Endothelial cell of umbilical vein (primary cell): ENCODE data around the gene SLC50A1.

ENCODE experiments used
- EZH2 ChIP-seq: IDR thresholded peaks from 2 replicates; pipeline ENCODE4 v1.6.1; 2012; ENCODE audit warnings: borderline replicate concordance, low read depth, mild to moderate bottlenecking, moderate library complexity, low read length, inconsistent platforms; ENCODE audit not compliant: severe bottlenecking
- GATA2 ChIP-seq: IDR thresholded peaks from 2 replicates; pipeline ENCODE4 v1.7.0; 2011; ENCODE audit warnings: low read depth, mild to moderate bottlenecking, moderate library complexity, mixed read lengths, low read length; ENCODE audit not compliant: insufficient read length, insufficient read depth
- POLR2A ChIP-seq: IDR thresholded peaks from 2 replicates; pipeline ENCODE4 v1.6.1; 2012; ENCODE audit warnings: low read depth, mild to moderate bottlenecking, control low read depth, low read length
- POLR2AphosphoS5 ChIP-seq: IDR thresholded peaks from 2 replicates; pipeline ENCODE4 v1.6.1; 2012; ENCODE audit warnings: low read depth, mild to moderate bottlenecking, control low read depth, low read length, moderate library complexity; ENCODE audit not compliant: insufficient read depth
- TF ChIP-seq, protein P1 (sequence below), 2 donors: IDR thresholded peaks; 1 replicate in 1 of 2; 2 replicates in 1 of 2; pipeline ENCODE4 v1.5.1; 2011; ENCODE audit warnings: low read length in 2 of 2, mild to moderate bottlenecking in 2 of 2, moderate library complexity in 2 of 2, control low read depth in 1 of 2, inconsistent platforms in 1 of 2, low read depth in 1 of 2; ENCODE audit not compliant: insufficient read depth in 1 of 2; ENCODE audit errors: extremely low read depth in 1 of 2
- TF ChIP-seq, protein P2 (sequence below): IDR thresholded peaks from 2 replicates; pipeline ENCODE4 v1.6.1; 2011; ENCODE audit not compliant: insufficient read depth, insufficient read length

DNA sequence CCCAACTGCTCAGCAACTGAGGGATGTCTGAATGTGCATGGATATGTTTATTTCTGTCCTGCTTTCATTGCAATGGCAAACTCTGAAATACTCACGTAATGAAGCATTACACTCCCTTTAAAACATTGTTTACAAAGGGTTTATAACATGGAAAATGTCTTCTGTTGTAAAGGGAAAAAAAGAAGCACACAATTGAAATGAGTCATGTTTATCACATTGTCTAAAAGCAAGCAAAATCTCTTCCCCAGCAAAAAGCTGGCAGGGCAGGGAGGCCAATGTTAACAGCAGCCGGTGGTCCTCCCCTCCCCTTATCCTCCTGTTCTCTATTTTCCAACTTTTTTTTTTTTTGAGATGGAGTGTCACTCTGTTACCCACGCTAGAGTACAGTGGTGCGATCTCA lies 11.9 kb upstream of the SLC50A1 start:
- TF ChIP-seq, protein P1, sequence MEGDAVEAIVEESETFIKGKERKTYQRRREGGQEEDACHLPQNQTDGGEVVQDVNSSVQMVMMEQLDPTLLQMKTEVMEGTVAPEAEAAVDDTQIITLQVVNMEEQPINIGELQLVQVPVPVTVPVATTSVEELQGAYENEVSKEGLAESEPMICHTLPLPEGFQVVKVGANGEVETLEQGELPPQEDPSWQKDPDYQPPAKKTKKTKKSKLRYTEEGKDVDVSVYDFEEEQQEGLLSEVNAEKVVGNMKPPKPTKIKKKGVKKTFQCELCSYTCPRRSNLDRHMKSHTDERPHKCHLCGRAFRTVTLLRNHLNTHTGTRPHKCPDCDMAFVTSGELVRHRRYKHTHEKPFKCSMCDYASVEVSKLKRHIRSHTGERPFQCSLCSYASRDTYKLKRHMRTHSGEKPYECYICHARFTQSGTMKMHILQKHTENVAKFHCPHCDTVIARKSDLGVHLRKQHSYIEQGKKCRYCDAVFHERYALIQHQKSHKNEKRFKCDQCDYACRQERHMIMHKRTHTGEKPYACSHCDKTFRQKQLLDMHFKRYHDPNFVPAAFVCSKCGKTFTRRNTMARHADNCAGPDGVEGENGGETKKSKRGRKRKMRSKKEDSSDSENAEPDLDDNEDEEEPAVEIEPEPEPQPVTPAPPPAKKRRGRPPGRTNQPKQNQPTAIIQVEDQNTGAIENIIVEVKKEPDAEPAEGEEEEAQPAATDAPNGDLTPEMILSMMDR (IDR thresholded peaks at IDR 0.05; ENCODE audit: extremely low read depth in 1 of 2, insufficient read depth in 1 of 2, low read depth in 1 of 2, low read length in 2 of 2) = no peak
- TF ChIP-seq POLR2AphosphoS5 (no peak), POLR2A (no peak), EZH2 (no peak), GATA2 (no peak)
- TF ChIP-seq, protein P2, sequence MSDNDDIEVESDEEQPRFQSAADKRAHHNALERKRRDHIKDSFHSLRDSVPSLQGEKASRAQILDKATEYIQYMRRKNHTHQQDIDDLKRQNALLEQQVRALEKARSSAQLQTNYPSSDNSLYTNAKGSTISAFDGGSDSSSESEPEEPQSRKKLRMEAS = no peak
